AG20443 (cell line): ENCODE data around the gene TAS2R8.
"Not testable (repeated sequence)": the region's sequence is repeated elsewhere in the genome, so short reads cannot be mapped to it uniquely, and the experiment has no call there.

Experiments used
- DNase-seq: peaks from one replicate; pipeline ENCODE4 v3.0.0; 2012; ENCODE audit warnings: low spot score, mixed read lengths

The TAS2R8 gene

GRCh38 chr12:10807186-10807585 lies at the start of gene TAS2R8:
Gene TAS2R8 (minus strand): TSS chr12:10807286. CDS start chr12:10806980, 306 bp downstream.
- no peak for DNase-seq

GRCh38 chr12:10855807-10856206 lies 48.7 kb upstream of the TAS2R8 start:
- no peak for DNase-seq

- peak; percentile 13 for DNase-seq
Measured at GRCh38 chr12:10853776-10854175, 46.7 kb upstream of the TAS2R8 start.

GRCh38 chr12:10851243-10851858 lies 44.3 kb upstream of the TAS2R8 start:
- no peak for DNase-seq

GRCh38 chr12:10849425-10849878 lies 42.4 kb upstream of the TAS2R8 start, which contains the start of gene PRR4:
Gene PRR4 (minus strand): TSS chr12:10849475. CDS start chr12:10849437, 38 bp downstream.
- no peak for DNase-seq

GRCh38 chr12:10847744-10848143 lies 40.7 kb upstream of the TAS2R8 start:
- no peak for DNase-seq

- DNase-seq, result no peak
Measured at GRCh38 chr12:10842862-10843261, 35.8 kb upstream of the TAS2R8 start.

- no peak for DNase-seq
Measured at GRCh38 chr12:10838461-10838860, 31.4 kb upstream of the TAS2R8 start.

- no peak for DNase-seq
Measured at GRCh38 chr12:10829994-10830393, 22.9 kb upstream of the TAS2R8 start.

- no peak for DNase-seq
Measured at GRCh38 chr12:10826258-10826657, 19.2 kb upstream of the TAS2R8 start, which contains the start of gene TAS2R10. Gene TAS2R10 (minus strand): TSS chr12:10826358. CDS start chr12:10826269, 89 bp downstream.

GRCh38 chr12:10824957-10825356 lies 17.9 kb upstream of the TAS2R8 start:
- no peak for DNase-seq

- DNase-seq, result no peak
Measured at GRCh38 chr12:10811883-10812536, 4.9 kb upstream of the TAS2R8 start.

- no peak for DNase-seq
Measured at GRCh38 chr12:10810068-10810467, 3.0 kb upstream of the TAS2R8 start, which contains the start of gene TAS2R9. Gene TAS2R9 (minus strand): TSS chr12:10810168. CDS start chr12:10810075, 93 bp downstream.

GRCh38 chr12:10802587-10802986 lies 4.5 kb downstream of the TAS2R8 start, which contains the start of gene TAS2R7:
Gene TAS2R7 (minus strand): TSS chr12:10802627. CDS start chr12:10802570, 57 bp downstream.
- no peak for DNase-seq

GRCh38 chr12:10801741-10802140 lies 5.3 kb downstream of the TAS2R8 start:
- DNase-seq, result no peak

GRCh38 chr12:10794222-10794621 lies 12.9 kb downstream of the TAS2R8 start:
- DNase-seq, result no peak

GRCh38 chr12:10791769-10792168 lies 15.3 kb downstream of the TAS2R8 start:
- DNase-seq, result not testable (repeated sequence)

- no peak for DNase-seq
Measured at GRCh38 chr12:10783252-10783651, 23.8 kb downstream of the TAS2R8 start.

GRCh38 chr12:10779103-10779502 lies 28.0 kb downstream of the TAS2R8 start:
- DNase-seq, result no peak

- DNase-seq, result peak; percentile 39
Measured at GRCh38 chr12:10771132-10771733, 35.9 kb downstream of the TAS2R8 start.

- no peak for DNase-seq
Measured at GRCh38 chr12:10759657-10760056, 47.4 kb downstream of the TAS2R8 start.

GRCh38 chr12:10756194-10756593 lies 50.9 kb downstream of the TAS2R8 start:
- DNase-seq, result no peak
